HepG2 (cell line): ENCODE measurements around the gene PIM3.

ENCODE experiments used
- DPF2 ChIP-seq: sonication (generic); formaldehyde crosslinking; IDR thresholded peaks from 2 replicates; pipeline ENCODE4 v1.4.0; 2020; ENCODE audit warnings: mild to moderate bottlenecking, low read depth, missing genetic modification reagents, borderline replicate concordance
- HNRNPK ChIP-seq: fragments of 200-400 bp; formaldehyde crosslinking; IDR thresholded peaks from 2 replicates; pipeline ENCODE4 v1.6.1; 2018; ENCODE audit warnings: low read length, low read depth, moderate library complexity, mild to moderate bottlenecking; ENCODE audit not compliant: poor library complexity, severe bottlenecking

DNA sequence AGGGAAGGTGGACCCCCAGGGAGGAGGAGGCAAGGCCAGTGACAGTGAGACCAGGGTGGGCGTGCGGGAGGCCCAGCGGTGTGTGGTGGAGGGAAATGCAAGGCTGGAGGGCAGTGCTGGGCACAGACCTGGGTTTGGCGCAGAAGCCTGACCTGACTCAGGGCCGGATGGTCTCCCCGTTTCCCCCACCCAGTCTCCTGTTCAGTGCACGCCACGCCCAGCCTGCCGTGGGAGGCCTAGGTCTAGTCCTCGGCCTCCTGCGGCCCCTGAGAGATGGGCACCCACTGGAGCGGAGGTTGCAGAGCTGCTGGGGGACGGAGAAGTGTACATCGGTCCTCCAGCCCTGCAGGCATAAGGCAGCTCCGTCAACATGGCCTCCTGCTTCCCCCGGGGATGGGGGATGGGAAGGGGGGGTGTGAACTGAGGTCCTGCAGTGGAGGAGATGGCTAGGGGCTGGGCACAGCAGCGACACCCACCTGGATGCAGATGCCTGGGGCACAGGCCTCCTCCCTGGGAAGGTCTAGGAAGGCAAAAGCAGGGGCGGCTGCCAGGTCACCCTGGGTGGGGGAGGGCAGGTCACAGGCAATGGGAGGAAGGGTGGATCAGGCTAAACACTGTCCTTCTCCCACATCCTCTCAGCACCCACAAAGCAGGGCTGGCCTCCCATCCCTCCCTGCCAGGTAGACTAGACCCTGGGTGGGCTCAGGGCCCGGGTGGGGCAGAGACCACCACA lies 36.1 kb downstream of the PIM3 start:
- TF ChIP-seq DPF2 (CRISPR knock-in tag): no peak
- no peak for TF ChIP-seq HNRNPK
